ENCODE data around the gene LRRC61.
"Not testable (repeated sequence)": the region's sequence is repeated elsewhere in the genome, so short reads cannot be mapped to it uniquely, and the experiment has no call there.

Gene LRRC61

DNA sequence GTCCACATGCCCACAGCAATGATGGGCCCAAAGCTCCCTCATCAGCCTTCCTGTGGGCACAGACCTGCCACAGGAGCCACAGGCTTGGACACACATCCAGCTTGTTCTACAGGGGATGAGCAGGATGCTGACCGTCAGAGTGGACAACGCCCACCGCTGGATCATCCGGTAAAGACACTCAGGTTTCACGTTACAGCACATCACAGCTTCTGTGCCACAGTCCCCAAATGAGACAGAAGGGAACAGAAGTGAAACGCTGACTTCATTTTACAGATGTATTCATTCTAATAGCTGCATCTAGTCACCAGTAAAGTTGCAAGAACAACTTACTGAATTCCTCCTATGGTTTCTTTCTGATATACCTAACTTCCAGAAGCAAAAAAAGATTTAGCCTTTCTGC is 32.8 kb upstream of the LRRC61 start:
- DNase-seq; H3K9me3 ChIP-seq (ENCODE audit: control insufficient read depth, low read length); H3K4me1 ChIP-seq (ENCODE audit: control insufficient read depth, insufficient read depth, low read length, poor library complexity, severe bottlenecking); H3K27ac ChIP-seq (ENCODE audit: insufficient read depth, low read length, poor library complexity, severe bottlenecking); H3K27me3 ChIP-seq (replicated peaks; ENCODE audit: control insufficient read depth, insufficient read depth, low read length, poor library complexity, severe bottlenecking); H3K36me3 ChIP-seq (ENCODE audit: control insufficient read depth, insufficient read depth, low read length); H3K4me3 ChIP-seq (ENCODE audit: insufficient read depth, low read depth, low read length, poor library complexity, severe bottlenecking): not testable (repeated sequence)

DNA sequence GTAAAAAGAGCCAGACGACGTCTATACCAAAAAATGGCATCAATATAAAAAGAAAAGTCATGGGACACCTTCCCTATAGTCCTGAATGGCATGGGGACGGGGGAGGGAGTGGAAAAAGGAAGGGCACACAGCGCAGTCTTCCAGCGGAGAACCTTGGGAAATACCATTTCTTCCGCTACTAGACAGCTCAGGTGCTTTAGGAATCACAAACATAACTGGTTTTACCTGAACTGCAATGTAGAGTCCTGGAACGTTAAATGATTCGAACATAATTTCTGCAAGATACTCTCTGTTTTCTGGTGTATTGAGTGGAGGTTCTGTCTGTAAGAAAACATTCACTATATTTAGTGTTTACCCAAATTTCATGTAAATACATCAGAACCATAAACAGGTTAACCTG is 28.1 kb upstream of the LRRC61 start:
- not testable (repeated sequence) for H3K36me3 ChIP-seq (ENCODE audit: control insufficient read depth, insufficient read depth, low read length); H3K4me3 ChIP-seq (ENCODE audit: insufficient read depth, low read depth, low read length, poor library complexity, severe bottlenecking); H3K27me3 ChIP-seq (replicated peaks; ENCODE audit: control insufficient read depth, insufficient read depth, low read length, poor library complexity, severe bottlenecking); H3K27ac ChIP-seq (ENCODE audit: insufficient read depth, low read length, poor library complexity, severe bottlenecking); DNase-seq; H3K9me3 ChIP-seq (ENCODE audit: control insufficient read depth, low read length); H3K4me1 ChIP-seq (ENCODE audit: control insufficient read depth, insufficient read depth, low read length, poor library complexity, severe bottlenecking)

DNA sequence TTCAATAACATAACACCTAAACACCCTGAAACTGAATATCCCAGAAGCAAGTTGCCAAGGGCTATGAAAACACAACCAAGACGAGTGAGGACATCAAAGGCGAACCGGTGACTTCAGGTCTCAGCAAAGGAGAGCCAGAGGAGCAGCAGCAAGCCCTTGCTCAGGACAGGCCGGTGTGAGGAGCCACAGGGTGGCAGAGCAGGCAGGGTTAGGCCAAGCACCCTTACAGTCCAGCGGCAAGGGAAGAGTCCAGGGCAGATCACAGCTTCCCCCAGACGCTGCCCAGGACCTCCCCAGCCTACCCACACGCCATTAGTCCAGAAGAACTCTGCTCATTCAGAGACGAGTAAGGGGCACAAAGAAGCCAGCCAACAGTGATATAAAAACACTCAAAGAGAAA is 27.5 kb upstream of the LRRC61 start:
- H3K9me3 ChIP-seq (ENCODE audit: control insufficient read depth, low read length); H3K27me3 ChIP-seq (replicated peaks; ENCODE audit: control insufficient read depth, insufficient read depth, low read length, poor library complexity, severe bottlenecking); DNase-seq; H3K4me3 ChIP-seq (ENCODE audit: insufficient read depth, low read depth, low read length, poor library complexity, severe bottlenecking); H3K27ac ChIP-seq (ENCODE audit: insufficient read depth, low read length, poor library complexity, severe bottlenecking); H3K4me1 ChIP-seq (ENCODE audit: control insufficient read depth, insufficient read depth, low read length, poor library complexity, severe bottlenecking); H3K36me3 ChIP-seq (ENCODE audit: control insufficient read depth, insufficient read depth, low read length): not testable (repeated sequence)

DNA sequence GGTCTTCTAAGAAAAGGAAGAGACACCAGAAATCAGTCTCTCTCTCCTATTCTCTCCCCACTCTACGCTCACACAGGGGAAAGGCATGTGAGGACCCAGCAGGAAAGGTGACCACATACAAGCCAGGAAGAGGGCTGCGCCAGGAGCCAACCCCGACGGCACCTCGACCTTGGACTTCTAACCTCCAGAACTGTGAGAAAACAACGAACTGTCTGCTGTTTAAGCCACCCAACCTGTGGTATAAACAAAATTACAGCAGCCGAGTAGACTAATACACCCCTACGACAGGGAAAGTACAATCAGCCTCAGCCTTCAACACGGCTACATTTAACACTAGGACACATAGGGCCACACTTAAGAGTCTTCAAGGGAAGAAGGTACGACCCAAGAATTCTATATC is 26.4 kb upstream of the LRRC61 start:
- not testable (repeated sequence) for H3K27me3 ChIP-seq (replicated peaks; ENCODE audit: control insufficient read depth, insufficient read depth, low read length, poor library complexity, severe bottlenecking); DNase-seq; H3K9me3 ChIP-seq (ENCODE audit: control insufficient read depth, low read length); H3K27ac ChIP-seq (ENCODE audit: insufficient read depth, low read length, poor library complexity, severe bottlenecking); H3K4me1 ChIP-seq (ENCODE audit: control insufficient read depth, insufficient read depth, low read length, poor library complexity, severe bottlenecking); H3K4me3 ChIP-seq (ENCODE audit: insufficient read depth, low read depth, low read length, poor library complexity, severe bottlenecking); H3K36me3 ChIP-seq (ENCODE audit: control insufficient read depth, insufficient read depth, low read length)

GRCh38 chr7:150297978-150298377 is 25.2 kb upstream of the LRRC61 start:
- not testable (repeated sequence) for H3K27ac ChIP-seq (ENCODE audit: insufficient read depth, low read length, poor library complexity, severe bottlenecking); H3K9me3 ChIP-seq (ENCODE audit: control insufficient read depth, low read length); H3K4me3 ChIP-seq (ENCODE audit: insufficient read depth, low read depth, low read length, poor library complexity, severe bottlenecking); DNase-seq; H3K27me3 ChIP-seq (replicated peaks; ENCODE audit: control insufficient read depth, insufficient read depth, low read length, poor library complexity, severe bottlenecking); H3K4me1 ChIP-seq (ENCODE audit: control insufficient read depth, insufficient read depth, low read length, poor library complexity, severe bottlenecking); H3K36me3 ChIP-seq (ENCODE audit: control insufficient read depth, insufficient read depth, low read length)

GRCh38 chr7:150302908-150303310 is 20.2 kb upstream of the LRRC61 start:
- H3K4me3 ChIP-seq (ENCODE audit: insufficient read depth, low read depth, low read length, poor library complexity, severe bottlenecking); H3K27me3 ChIP-seq (replicated peaks; ENCODE audit: control insufficient read depth, insufficient read depth, low read length, poor library complexity, severe bottlenecking); DNase-seq; H3K36me3 ChIP-seq (ENCODE audit: control insufficient read depth, insufficient read depth, low read length); H3K27ac ChIP-seq (ENCODE audit: insufficient read depth, low read length, poor library complexity, severe bottlenecking); H3K4me1 ChIP-seq (ENCODE audit: control insufficient read depth, insufficient read depth, low read length, poor library complexity, severe bottlenecking); H3K9me3 ChIP-seq (ENCODE audit: control insufficient read depth, low read length): not testable (repeated sequence)

- not testable (repeated sequence) for H3K4me1 ChIP-seq (ENCODE audit: control insufficient read depth, insufficient read depth, low read length, poor library complexity, severe bottlenecking); H3K4me3 ChIP-seq (ENCODE audit: insufficient read depth, low read depth, low read length, poor library complexity, severe bottlenecking); H3K9me3 ChIP-seq (ENCODE audit: control insufficient read depth, low read length); H3K36me3 ChIP-seq (ENCODE audit: control insufficient read depth, insufficient read depth, low read length); H3K27ac ChIP-seq (ENCODE audit: insufficient read depth, low read length, poor library complexity, severe bottlenecking); H3K27me3 ChIP-seq (replicated peaks; ENCODE audit: control insufficient read depth, insufficient read depth, low read length, poor library complexity, severe bottlenecking); DNase-seq
These were observed 18.5 kb upstream of the LRRC61 start for GRCh38 chr7:150304499-150305258.

GRCh38 chr7:150305259-150305902 is 17.8 kb upstream of the LRRC61 start:
- H3K4me1 ChIP-seq (ENCODE audit: control insufficient read depth, insufficient read depth, low read length, poor library complexity, severe bottlenecking); H3K9me3 ChIP-seq (ENCODE audit: control insufficient read depth, low read length); DNase-seq; H3K36me3 ChIP-seq (ENCODE audit: control insufficient read depth, insufficient read depth, low read length); H3K27me3 ChIP-seq (replicated peaks; ENCODE audit: control insufficient read depth, insufficient read depth, low read length, poor library complexity, severe bottlenecking); H3K4me3 ChIP-seq (ENCODE audit: insufficient read depth, low read depth, low read length, poor library complexity, severe bottlenecking); H3K27ac ChIP-seq (ENCODE audit: insufficient read depth, low read length, poor library complexity, severe bottlenecking): not testable (repeated sequence)

- not testable (repeated sequence) for H3K36me3 ChIP-seq (ENCODE audit: control insufficient read depth, insufficient read depth, low read length); H3K4me3 ChIP-seq (ENCODE audit: insufficient read depth, low read depth, low read length, poor library complexity, severe bottlenecking); H3K4me1 ChIP-seq (ENCODE audit: control insufficient read depth, insufficient read depth, low read length, poor library complexity, severe bottlenecking); H3K9me3 ChIP-seq (ENCODE audit: control insufficient read depth, low read length); DNase-seq; H3K27me3 ChIP-seq (replicated peaks; ENCODE audit: control insufficient read depth, insufficient read depth, low read length, poor library complexity, severe bottlenecking); H3K27ac ChIP-seq (ENCODE audit: insufficient read depth, low read length, poor library complexity, severe bottlenecking)
These were observed 17.3 kb upstream of the LRRC61 start for GRCh38 chr7:150305903-150306284.

- not testable (repeated sequence) for H3K36me3 ChIP-seq (ENCODE audit: control insufficient read depth, insufficient read depth, low read length); H3K9me3 ChIP-seq (ENCODE audit: control insufficient read depth, low read length); H3K27ac ChIP-seq (ENCODE audit: insufficient read depth, low read length, poor library complexity, severe bottlenecking); H3K4me3 ChIP-seq (ENCODE audit: insufficient read depth, low read depth, low read length, poor library complexity, severe bottlenecking); DNase-seq; H3K4me1 ChIP-seq (ENCODE audit: control insufficient read depth, insufficient read depth, low read length, poor library complexity, severe bottlenecking); H3K27me3 ChIP-seq (replicated peaks; ENCODE audit: control insufficient read depth, insufficient read depth, low read length, poor library complexity, severe bottlenecking)
These were observed 16.8 kb upstream of the LRRC61 start for GRCh38 chr7:150306377-150306776.

Measured in effector memory CD4-positive, alpha-beta T cell (primary cell).